Measurements from ENCODE around the gene SLC9C2. TPM values are rescaled to one million over a fixed set of nuclear protein-coding genes. Genes with fewer than 3 reads are reported as not detected.
"Not testable (repeated sequence)": the region's sequence is repeated elsewhere in the genome, so short reads cannot be mapped to it uniquely, and the experiment has no call there.

The SLC9C2 gene
- total RNA-seq, 1 experiment from 2014 or later: not detected

DNA sequence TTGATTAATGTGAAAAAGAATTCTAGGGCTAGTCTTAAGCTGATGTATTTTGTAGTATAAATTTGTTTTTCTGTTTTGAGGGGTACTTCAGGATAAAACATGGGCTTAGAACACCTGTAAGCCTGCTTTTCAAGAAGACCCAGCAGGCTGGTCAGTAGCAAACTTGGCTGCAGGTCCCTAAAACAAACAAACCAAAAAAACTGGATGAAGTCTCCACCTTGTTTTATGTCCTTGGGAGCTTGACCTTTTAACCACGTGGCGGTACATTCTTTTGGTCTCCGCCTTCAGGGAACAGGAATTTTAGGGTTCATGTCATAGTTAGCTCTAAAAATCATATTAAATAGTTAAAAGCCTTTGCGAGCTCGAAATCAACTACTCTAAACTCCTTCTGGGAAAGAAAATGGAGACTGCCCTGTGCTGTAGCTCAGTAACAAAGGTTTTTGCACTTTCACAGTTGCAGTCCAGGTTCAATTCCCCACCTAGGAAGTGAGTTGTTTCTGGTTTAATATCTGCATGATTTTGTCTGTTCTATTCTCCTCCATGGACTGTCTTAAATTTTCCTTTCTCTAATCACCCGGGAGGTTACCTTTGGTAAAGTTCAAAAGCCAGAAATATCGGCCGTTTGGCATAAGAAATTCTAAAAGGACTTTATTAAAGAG is 107.1 kb downstream of the SLC9C2 start:
- Histone ChIP-seq H3K23me2 (ENCODE audit: insufficient read length, low read depth, low read length, poor library complexity, severe bottlenecking) (no peaks in the 10 kb centered on the region), H3K23ac (ENCODE audit: insufficient read length, low read depth, low read length) (no peak overlapping the region), H3K4me1 (ENCODE audit: insufficient read depth, low read length) (no peaks in the 10 kb centered on the region), H3K4me2 (ENCODE audit: insufficient read depth, insufficient read length, low read length) (no peak overlapping the region), H4K8ac (replicated peaks; ENCODE audit: insufficient read length, low read depth, low read length) (no peak overlapping the region), H4K5ac (ENCODE audit: insufficient read length, low read depth, low read length) (no peak overlapping the region), H4K20me1 (ENCODE audit: control insufficient read depth, insufficient read depth, insufficient read length) (no peaks in the 10 kb centered on the region), H3K79me1 (ENCODE audit: insufficient read depth, low read depth, low read length, poor library complexity, severe bottlenecking) (no peaks in the 10 kb centered on the region), H3T11ph (ENCODE audit: low read length) (no peak overlapping the region), H4K91ac (ENCODE audit: insufficient read length, low read depth, low read length) (no peak overlapping the region), H2BK20ac (ENCODE audit: low read depth, low read length, poor library complexity, severe bottlenecking) (no peak overlapping the region), H2BK15ac (ENCODE audit: low read depth, low read length) (no peak overlapping the region), H2BK12ac (ENCODE audit: insufficient read length, low read depth, low read length) (no peak overlapping the region), H3K18ac (ENCODE audit: insufficient read length, low read depth, low read length) (no peak overlapping the region), H2AFZ (ENCODE audit: low read length) (no peak overlapping the region), H3K56ac (ENCODE audit: insufficient read length, low read depth, low read length) (no peak overlapping the region), H3K9ac (ENCODE audit: extremely low read depth, insufficient read length, low read length) (no peak overlapping the region), H3K27ac (ENCODE audit: insufficient read length, low read depth, low read length) (no peak overlapping the region), H3K14ac (ENCODE audit: insufficient read depth, low read length) (no peak overlapping the region), H3K9me3 (ENCODE audit: control insufficient read depth, low read depth, low read length) (peaks cover 15% of the 10 kb centered on the region), H2AK5ac (ENCODE audit: insufficient read length, low read length) (no peak overlapping the region), H2BK5ac (ENCODE audit: insufficient read length, low read length) (no peak overlapping the region), H3K79me2 (ENCODE audit: insufficient read depth, low read length) (no peaks in the 10 kb centered on the region), H2BK120ac (ENCODE audit: low read depth, low read length, poor library complexity, severe bottlenecking) (no peak overlapping the region), H3K27me3 (ENCODE audit: insufficient read depth, low read length) (no peaks in the 10 kb centered on the region), H3K4ac (ENCODE audit: low read depth, low read length) (no peak overlapping the region)
- DNase-seq: no peak
- H3K27me3 Mint-ChIP-seq (ENCODE audit: low read depth): no peaks in the 10 kb centered on the region
- H3K9me3 Mint-ChIP-seq: peaks cover 29 to 46% of the 10 kb centered on the region in 2 experiments
- peaks cover 20 to 59% (median 34%) of the 10 kb centered on the region in 3 experiments for H3K36me3 Mint-ChIP-seq (ENCODE audit: insufficient read depth in 1 of 3, low read depth in 3 of 3)
- H3K4me1 Mint-ChIP-seq: no peaks in the 10 kb centered on the region
- no peak overlapping the region for H3K27ac Mint-ChIP-seq
- no peak overlapping the region for H3K4me3 Mint-ChIP-seq
- no CpG with 5 or more reads among the region's 8 CpGs for WGBS (ENCODE audit: extremely low coverage, insufficient read length, low lambda C conversion rate)
- TF ChIP-seq, protein P1, sequence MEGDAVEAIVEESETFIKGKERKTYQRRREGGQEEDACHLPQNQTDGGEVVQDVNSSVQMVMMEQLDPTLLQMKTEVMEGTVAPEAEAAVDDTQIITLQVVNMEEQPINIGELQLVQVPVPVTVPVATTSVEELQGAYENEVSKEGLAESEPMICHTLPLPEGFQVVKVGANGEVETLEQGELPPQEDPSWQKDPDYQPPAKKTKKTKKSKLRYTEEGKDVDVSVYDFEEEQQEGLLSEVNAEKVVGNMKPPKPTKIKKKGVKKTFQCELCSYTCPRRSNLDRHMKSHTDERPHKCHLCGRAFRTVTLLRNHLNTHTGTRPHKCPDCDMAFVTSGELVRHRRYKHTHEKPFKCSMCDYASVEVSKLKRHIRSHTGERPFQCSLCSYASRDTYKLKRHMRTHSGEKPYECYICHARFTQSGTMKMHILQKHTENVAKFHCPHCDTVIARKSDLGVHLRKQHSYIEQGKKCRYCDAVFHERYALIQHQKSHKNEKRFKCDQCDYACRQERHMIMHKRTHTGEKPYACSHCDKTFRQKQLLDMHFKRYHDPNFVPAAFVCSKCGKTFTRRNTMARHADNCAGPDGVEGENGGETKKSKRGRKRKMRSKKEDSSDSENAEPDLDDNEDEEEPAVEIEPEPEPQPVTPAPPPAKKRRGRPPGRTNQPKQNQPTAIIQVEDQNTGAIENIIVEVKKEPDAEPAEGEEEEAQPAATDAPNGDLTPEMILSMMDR (conservative IDR thresholded peaks at IDR 0.05): no peak

DNA sequence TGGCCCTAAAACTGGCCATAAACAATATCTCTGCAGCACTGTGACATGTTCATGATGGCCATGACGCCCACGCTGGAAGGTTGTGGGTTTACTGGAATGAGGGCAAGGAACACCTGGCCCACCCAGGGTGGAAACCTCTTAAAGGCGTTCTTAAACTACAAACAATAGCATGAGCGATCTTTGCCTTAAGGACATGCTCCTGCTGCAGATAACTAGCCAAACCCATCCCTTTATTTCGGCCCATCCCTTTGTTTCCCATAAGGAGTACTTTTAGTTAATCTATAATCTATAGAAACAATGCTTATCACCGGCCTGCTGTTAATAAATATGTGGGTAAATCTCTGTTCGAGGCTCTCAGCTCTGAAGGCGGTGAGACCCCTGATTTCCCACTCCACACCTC is 109.7 kb downstream of the SLC9C2 start:
- not testable (repeated sequence) for H4K20me1 ChIP-seq (ENCODE audit: control insufficient read depth, insufficient read depth, insufficient read length); H3T11ph ChIP-seq (ENCODE audit: low read length); H3K79me2 ChIP-seq (ENCODE audit: insufficient read depth, low read length); H2AFZ ChIP-seq (ENCODE audit: low read length); H2BK20ac ChIP-seq (ENCODE audit: low read depth, low read length, poor library complexity, severe bottlenecking); H3K27me3 ChIP-seq (ENCODE audit: insufficient read depth, low read length); H3K9ac ChIP-seq (ENCODE audit: extremely low read depth, insufficient read length, low read length); H3K27me3 Mint-ChIP-seq (ENCODE audit: low read depth); H2AK5ac ChIP-seq (ENCODE audit: insufficient read length, low read length); H3K4me1 ChIP-seq (ENCODE audit: insufficient read depth, low read length); H3K4me3 Mint-ChIP-seq; H4K8ac ChIP-seq (replicated peaks; ENCODE audit: insufficient read length, low read depth, low read length); H2BK15ac ChIP-seq (ENCODE audit: low read depth, low read length); H3K27ac ChIP-seq (ENCODE audit: insufficient read length, low read depth, low read length); H2BK12ac ChIP-seq (ENCODE audit: insufficient read length, low read depth, low read length); H4K91ac ChIP-seq (ENCODE audit: insufficient read length, low read depth, low read length); H3K56ac ChIP-seq (ENCODE audit: insufficient read length, low read depth, low read length); H3K27ac Mint-ChIP-seq; H3K23me2 ChIP-seq (ENCODE audit: insufficient read length, low read depth, low read length, poor library complexity, severe bottlenecking); H3K79me1 ChIP-seq (ENCODE audit: insufficient read depth, low read depth, low read length, poor library complexity, severe bottlenecking); H3K14ac ChIP-seq (ENCODE audit: insufficient read depth, low read length); H3K23ac ChIP-seq (ENCODE audit: insufficient read length, low read depth, low read length); H3K4ac ChIP-seq (ENCODE audit: low read depth, low read length); H2BK120ac ChIP-seq (ENCODE audit: low read depth, low read length, poor library complexity, severe bottlenecking); H3K18ac ChIP-seq (ENCODE audit: insufficient read length, low read depth, low read length); DNase-seq; H4K5ac ChIP-seq (ENCODE audit: insufficient read length, low read depth, low read length); H3K4me2 ChIP-seq (ENCODE audit: insufficient read depth, insufficient read length, low read length); H2BK5ac ChIP-seq (ENCODE audit: insufficient read length, low read length)
- peaks cover 15% of the 10 kb centered on the region for H3K9me3 ChIP-seq (ENCODE audit: control insufficient read depth, low read depth, low read length)
- Mint-ChIP-seq H3K4me1 (peaks cover 20 to 23% of the 10 kb centered on the region in 2 experiments), H3K36me3 (ENCODE audit: insufficient read depth in 1 of 3, low read depth in 3 of 3) (peaks cover 36 to 70% (median 53%) of the 10 kb centered on the region in 3 experiments), H3K9me3 (peaks cover 29 to 43% of the 10 kb centered on the region in 2 experiments)
- WGBS (ENCODE audit: extremely low coverage, insufficient read length, low lambda C conversion rate): no CpG with 5 or more reads among the region's 8 CpGs
